ENCODE results near the gene PGM2L1.

The PGM2L1 gene

GRCh38 chr11:74326665-74327064 is 71.6 kb downstream of the PGM2L1 start (continued):
- TF ChIP-seq, protein P1, sequence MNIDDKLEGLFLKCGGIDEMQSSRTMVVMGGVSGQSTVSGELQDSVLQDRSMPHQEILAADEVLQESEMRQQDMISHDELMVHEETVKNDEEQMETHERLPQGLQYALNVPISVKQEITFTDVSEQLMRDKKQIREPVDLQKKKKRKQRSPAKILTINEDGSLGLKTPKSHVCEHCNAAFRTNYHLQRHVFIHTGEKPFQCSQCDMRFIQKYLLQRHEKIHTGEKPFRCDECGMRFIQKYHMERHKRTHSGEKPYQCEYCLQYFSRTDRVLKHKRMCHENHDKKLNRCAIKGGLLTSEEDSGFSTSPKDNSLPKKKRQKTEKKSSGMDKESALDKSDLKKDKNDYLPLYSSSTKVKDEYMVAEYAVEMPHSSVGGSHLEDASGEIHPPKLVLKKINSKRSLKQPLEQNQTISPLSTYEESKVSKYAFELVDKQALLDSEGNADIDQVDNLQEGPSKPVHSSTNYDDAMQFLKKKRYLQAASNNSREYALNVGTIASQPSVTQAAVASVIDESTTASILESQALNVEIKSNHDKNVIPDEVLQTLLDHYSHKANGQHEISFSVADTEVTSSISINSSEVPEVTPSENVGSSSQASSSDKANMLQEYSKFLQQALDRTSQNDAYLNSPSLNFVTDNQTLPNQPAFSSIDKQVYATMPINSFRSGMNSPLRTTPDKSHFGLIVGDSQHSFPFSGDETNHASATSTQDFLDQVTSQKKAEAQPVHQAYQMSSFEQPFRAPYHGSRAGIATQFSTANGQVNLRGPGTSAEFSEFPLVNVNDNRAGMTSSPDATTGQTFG (tag by site-specific recombination; IDR thresholded peaks at IDR 0.05; ENCODE audit: borderline replicate concordance) = no peak
- TF ChIP-seq, protein P2, sequence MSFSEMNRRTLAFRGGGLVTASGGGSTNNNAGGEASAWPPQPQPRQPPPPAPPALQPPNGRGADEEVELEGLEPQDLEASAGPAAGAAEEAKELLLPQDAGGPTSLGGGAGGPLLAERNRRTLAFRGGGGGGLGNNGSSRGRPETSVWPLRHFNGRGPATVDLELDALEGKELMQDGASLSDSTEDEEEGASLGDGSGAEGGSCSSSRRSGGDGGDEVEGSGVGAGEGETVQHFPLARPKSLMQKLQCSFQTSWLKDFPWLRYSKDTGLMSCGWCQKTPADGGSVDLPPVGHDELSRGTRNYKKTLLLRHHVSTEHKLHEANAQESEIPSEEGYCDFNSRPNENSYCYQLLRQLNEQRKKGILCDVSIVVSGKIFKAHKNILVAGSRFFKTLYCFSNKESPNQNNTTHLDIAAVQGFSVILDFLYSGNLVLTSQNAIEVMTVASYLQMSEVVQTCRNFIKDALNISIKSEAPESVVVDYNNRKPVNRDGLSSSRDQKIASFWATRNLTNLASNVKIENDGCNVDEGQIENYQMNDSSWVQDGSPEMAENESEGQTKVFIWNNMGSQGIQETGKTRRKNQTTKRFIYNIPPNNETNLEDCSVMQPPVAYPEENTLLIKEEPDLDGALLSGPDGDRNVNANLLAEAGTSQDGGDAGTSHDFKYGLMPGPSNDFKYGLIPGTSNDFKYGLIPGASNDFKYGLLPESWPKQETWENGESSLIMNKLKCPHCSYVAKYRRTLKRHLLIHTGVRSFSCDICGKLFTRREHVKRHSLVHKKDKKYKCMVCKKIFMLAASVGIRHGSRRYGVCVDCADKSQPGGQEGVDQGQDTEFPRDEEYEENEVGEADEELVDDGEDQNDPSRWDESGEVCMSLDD (tag by site-specific recombination; IDR thresholded peaks at IDR 0.05) = no peak
- TF ChIP-seq ZBTB6 (tag by site-specific recombination; IDR thresholded peaks at IDR 0.05) = no peak
- no peak for TF ChIP-seq ZNF837 (tag by site-specific recombination; IDR thresholded peaks at IDR 0.05)

- ChIA-PET POLR2A (no interaction called here), CTCF (interaction anchor here (0.6 to 0.8 kb wide), 4 partner anchors 10 to 352 kb away, joined by 3 to 4 read pairs (median 3); no protein-coding TSS in a partner anchor)
- no peaks in the 10 kb centered on the region for H3K36me3 ChIP-seq (ENCODE audit: control insufficient read depth in 2 of 2, insufficient read depth in 1 of 2, low read length in 2 of 2)
- H3K9me3 ChIP-seq (ENCODE audit: control insufficient read depth, insufficient read depth, low read depth, low read length) = no peaks in the 10 kb centered on the region
- TF ChIP-seq ZFHX2 (tag by site-specific recombination; conservative IDR thresholded peaks at IDR 0.05) = peak; percentile 59
- no peak for TF ChIP-seq ZNF133 (tag by site-specific recombination; IDR thresholded peaks at IDR 0.05)
- no peaks in the 10 kb centered on the region for H3K4me1 ChIP-seq (ENCODE audit: control insufficient read depth, insufficient read depth, low read length)
- H3K27ac ChIP-seq (ENCODE audit: extremely low read depth, low read depth, low read length) = no peak overlapping the region
- H3K4me3 ChIP-seq (ENCODE audit: low read depth, low read length) = no peak overlapping the region
These were observed 72.3 kb downstream of the PGM2L1 start for GRCh38 chr11:74325649-74326645.

- H3K4me3 ChIP-seq (ENCODE audit: low read depth, low read length) = no peak overlapping the region
- no peaks in the 10 kb centered on the region for H3K4me1 ChIP-seq (ENCODE audit: control insufficient read depth, insufficient read depth, low read length)
- POLR2A ChIA-PET = no interaction called here
- TF ChIP-seq ZSCAN16 (tag by site-specific recombination; IDR thresholded peaks at IDR 0.05) = no peak
- TF ChIP-seq ZNF398 (tag by site-specific recombination; IDR thresholded peaks at IDR 0.05) = no peak
- no peak for TF ChIP-seq ZNF623 (tag by site-specific recombination; IDR thresholded peaks at IDR 0.05)
- no peak for TF ChIP-seq BCL11B (tag by site-specific recombination; IDR thresholded peaks at IDR 0.05; ENCODE audit: low read depth)
- no peaks in the 10 kb centered on the region for H3K36me3 ChIP-seq (ENCODE audit: control insufficient read depth in 2 of 2, insufficient read depth in 1 of 2, low read length in 2 of 2)
- H3K9me3 ChIP-seq (ENCODE audit: control insufficient read depth, insufficient read depth, low read depth, low read length) = no peaks in the 10 kb centered on the region
- H3K27ac ChIP-seq (ENCODE audit: extremely low read depth, low read depth, low read length) = no peak overlapping the region
- CTCF ChIA-PET = interaction anchor here (0.9 to 1.8 kb wide), 6 partner anchors 9 to 127 kb away, joined by 4 to 7 read pairs (median 6); no protein-coding TSS in a partner anchor
These were observed 75.6 kb downstream of the PGM2L1 start for GRCh38 chr11:74322667-74323066.

Data from HEK293 (cell line).